Mucosa of descending colon (tissue), 3 donors: ENCODE measurements around the gene TMEM208. TPM values are rescaled to one million over a fixed set of nuclear protein-coding genes. Genes with fewer than 3 reads are reported as not detected.

ENCODE experiments used
- ATAC-seq: fragments of 200-7000 bp; cut with Tn5 transposase; one replicate; pipeline ENCODE4 v1.9.1; 2020; ENCODE audit warnings: mild to moderate bottlenecking, moderate library complexity
- DNase-seq, 3 donors: peaks; one replicate each; pipeline ENCODE4 v3.0.0-alpha.2; 2020
- H3K36me3 ChIP-seq: fragments of 200-600 bp; one replicate; pipeline ENCODE4 v1.8.0; 2021; ENCODE audit warnings: low read depth, mild to moderate bottlenecking
- H3K4me1 ChIP-seq: fragments of 200-600 bp; one replicate; pipeline ENCODE4 v1.8.0; 2021; ENCODE audit warnings: low read depth, mild to moderate bottlenecking
- H3K4me3 ChIP-seq: fragments of 200-600 bp; one replicate; pipeline ENCODE4 v1.8.0; 2021; ENCODE audit warnings: mild to moderate bottlenecking
- H3K9me3 ChIP-seq: fragments of 200-600 bp; one replicate; pipeline ENCODE4 v1.8.0; 2021; ENCODE audit warnings: mild to moderate bottlenecking
- CTCF ChIP-seq: fragments of 200-600 bp; IDR thresholded peaks from one replicate; pipeline ENCODE4 v1.8.0; 2022; ENCODE audit warnings: antibody characterized with exemption, mild to moderate bottlenecking
- intact Hi-C, 2 donors: fragments of 100-400 bp; cut with DNase I in 1 of 2; cut with micrococcal nuclease in 1 of 2; formaldehyde crosslinking; loops; one replicate each; pipeline versions ENCODE4 v1.11.0 to v1.11.1; 2022; cut with DNase I, micrococcal nuclease
- total RNA-seq, 3 donors: library from RNA; stranded (reverse); fragmentation: NEBNext Ultra II Directional in 2 of 3; extraction: Animal tissue kit (Norgen Biotek cat#: 25700) in 2 of 3; gene quantifications; one replicate each; pipeline versions ENCODE4 v1.2.1 to v1.2.4, GENCODE V29; 2021 to 2023
- donor health status: DM: no; HTN: no; CAD: no; lungs with moderate emphysema.
- donor health status: DM: no; HTN: no; CAD: no.
- donor health status: DM: no; HTN: yes; CAD: no.

The TMEM208 gene
- total RNA-seq, 3 donors from 2014 or later, result 30.8 to 39.6 (median 36.1) TPM

GRCh38 chr16:67243481-67243880 is 16.6 kb downstream of the TMEM208 start:
- peak in 2 of 3 donors; percentile 44 to 53 for DNase-seq
- H3K4me3 ChIP-seq, result no peak overlapping the region
- peaks cover 63% of the 10 kb centered on the region for H3K4me1 ChIP-seq
- no peaks in the 10 kb centered on the region for H3K36me3 ChIP-seq
- no peak for TF ChIP-seq CTCF
- intact Hi-C loops, result no loop called here
- H3K9me3 ChIP-seq, result no peaks in the 10 kb centered on the region
- no peak for ATAC-seq

GRCh38 chr16:67244387-67245185 is 17.7 kb downstream of the TMEM208 start:
- Histone ChIP-seq H3K36me3 (no peaks in the 10 kb centered on the region), H3K4me3 (no peak overlapping the region), H3K9me3 (no peaks in the 10 kb centered on the region), H3K4me1 (peaks cover 71% of the 10 kb centered on the region)
- ATAC-seq, result peak; percentile 22
- intact Hi-C loops, result loop anchor here in 1 of 2 donors (5.0 kb wide), 1 partner anchor 233 kb away; no protein-coding TSS in a partner anchor
- peak; percentile 65 to 89 (median 67) for DNase-seq
- TF ChIP-seq CTCF, result no peak

GRCh38 chr16:67245186-67245585 is 18.3 kb downstream of the TMEM208 start:
- TF ChIP-seq CTCF, result no peak
- H3K4me1 ChIP-seq, result peaks cover 70% of the 10 kb centered on the region
- DNase-seq (peak in 2 of 3 donors; percentile 27 to 42), ATAC-seq (no peak)
- intact Hi-C loops, result loop anchor here in 1 of 2 donors (5.0 kb wide), 1 partner anchor 232 kb away; no protein-coding TSS in a partner anchor
- no peak overlapping the region for H3K4me3 ChIP-seq
- no peaks in the 10 kb centered on the region for H3K9me3 ChIP-seq
- no peaks in the 10 kb centered on the region for H3K36me3 ChIP-seq

GRCh38 chr16:67245674-67246080 is 18.7 kb downstream of the TMEM208 start:
- Histone ChIP-seq H3K4me3 (no peak overlapping the region), H3K4me1 (peaks cover 65% of the 10 kb centered on the region), H3K9me3 (no peaks in the 10 kb centered on the region), H3K36me3 (no peaks in the 10 kb centered on the region)
- peak in 1 of 3 donors; percentile 75 for DNase-seq
- no peak for TF ChIP-seq CTCF
- intact Hi-C loops, result loop anchor here in 1 of 2 donors (5.0 kb wide), 1 partner anchor 232 kb away; no protein-coding TSS in a partner anchor
- peak; percentile 0 for ATAC-seq

GRCh38 chr16:67246081-67246755 is 19.3 kb downstream of the TMEM208 start:
- ATAC-seq, result peak; percentile 42
- no peak for TF ChIP-seq CTCF
- Histone ChIP-seq H3K36me3 (no peaks in the 10 kb centered on the region), H3K4me3 (peak overlapping the region; percentile 72), H3K9me3 (no peaks in the 10 kb centered on the region), H3K4me1 (peaks cover 59% of the 10 kb centered on the region)
- intact Hi-C loops, result loop anchor here in 1 of 2 donors (5.0 kb wide), 1 partner anchor 231 kb away; no protein-coding TSS in a partner anchor
- peak; percentile 77 to 87 (median 86) for DNase-seq
